Measurements from ENCODE around the gene STK40.

DNA sequence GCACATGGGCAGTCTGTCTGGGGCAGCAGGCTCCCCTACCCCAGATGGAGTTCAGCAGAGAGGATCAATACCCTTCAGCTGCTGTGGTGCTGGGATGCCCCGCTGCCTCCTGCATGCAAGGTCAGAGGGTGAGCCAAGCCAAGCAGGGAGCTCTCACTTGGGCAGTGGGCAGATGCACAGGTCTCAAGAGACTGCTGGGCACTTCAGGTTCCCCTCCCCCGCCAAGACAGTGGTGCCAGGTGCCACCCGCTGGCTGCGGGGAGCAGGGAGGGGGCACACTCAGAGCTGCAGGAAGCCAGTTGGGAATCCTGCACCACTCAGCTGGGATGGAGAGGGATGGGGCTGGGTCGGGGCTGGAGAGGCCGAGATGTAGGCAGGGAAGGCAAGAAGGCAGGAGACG lies 46.5 kb downstream of the STK40 start:
- TF ChIP-seq, protein P1, sequence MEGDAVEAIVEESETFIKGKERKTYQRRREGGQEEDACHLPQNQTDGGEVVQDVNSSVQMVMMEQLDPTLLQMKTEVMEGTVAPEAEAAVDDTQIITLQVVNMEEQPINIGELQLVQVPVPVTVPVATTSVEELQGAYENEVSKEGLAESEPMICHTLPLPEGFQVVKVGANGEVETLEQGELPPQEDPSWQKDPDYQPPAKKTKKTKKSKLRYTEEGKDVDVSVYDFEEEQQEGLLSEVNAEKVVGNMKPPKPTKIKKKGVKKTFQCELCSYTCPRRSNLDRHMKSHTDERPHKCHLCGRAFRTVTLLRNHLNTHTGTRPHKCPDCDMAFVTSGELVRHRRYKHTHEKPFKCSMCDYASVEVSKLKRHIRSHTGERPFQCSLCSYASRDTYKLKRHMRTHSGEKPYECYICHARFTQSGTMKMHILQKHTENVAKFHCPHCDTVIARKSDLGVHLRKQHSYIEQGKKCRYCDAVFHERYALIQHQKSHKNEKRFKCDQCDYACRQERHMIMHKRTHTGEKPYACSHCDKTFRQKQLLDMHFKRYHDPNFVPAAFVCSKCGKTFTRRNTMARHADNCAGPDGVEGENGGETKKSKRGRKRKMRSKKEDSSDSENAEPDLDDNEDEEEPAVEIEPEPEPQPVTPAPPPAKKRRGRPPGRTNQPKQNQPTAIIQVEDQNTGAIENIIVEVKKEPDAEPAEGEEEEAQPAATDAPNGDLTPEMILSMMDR (IDR thresholded peaks at IDR 0.05; ENCODE audit: low read depth, low read length, poor library complexity, severe bottlenecking): no peak
- TF ChIP-seq EZH2phosphoT487 (IDR thresholded peaks at IDR 0.05; ENCODE audit: borderline replicate concordance, low read length): no peak

Measured in DOHH2 (cell line).